WTC11 (cell line): ENCODE results near the gene GALNT12. TPM values are rescaled to one million over a fixed set of nuclear protein-coding genes. Genes with fewer than 3 reads are reported as not detected.

Experiments
- ATAC-seq: fragments of 200-7000 bp; cut with Tn5 transposase; 2 replicates; pipeline ENCODE4 v1.10.0; 2021; ENCODE audit warnings: mild to moderate bottlenecking, moderate library complexity
- CTCF ChIA-PET: fragments of 300-600 bp; sonication (Branson Sonifier 250); formaldehyde crosslinking; loops from one replicate; lab custom pipeline; 2021; ENCODE audit warnings: antibody characterized with exemption; lab: Charles Lee
- POLR2A ChIA-PET: fragments of 350-600 bp; sonication (Branson Sonifier 250); formaldehyde crosslinking; loops from one replicate; lab custom pipeline; 2021; ENCODE audit warnings: antibody characterized with exemption; lab: Charles Lee
- DNase-seq: peaks from one replicate; pipeline ENCODE4 v3.0.0; 2021; ENCODE audit warnings: low spot score
- H3K27ac Mint-ChIP-seq: 2 replicates; pipeline ENCODE4 v1.8.0; 2021; ENCODE audit warnings: mixed read lengths
- H3K27me3 Mint-ChIP-seq: 2 replicates; pipeline ENCODE4 v1.8.0; 2021; ENCODE audit warnings: low read depth, mild to moderate bottlenecking, moderate library complexity, mixed read lengths
- H3K36me3 Mint-ChIP-seq: 2 replicates; pipeline ENCODE4 v1.8.0; 2021; ENCODE audit warnings: mixed read lengths
- H3K4me1 Mint-ChIP-seq: 2 replicates; pipeline ENCODE4 v1.8.0; 2022; ENCODE audit warnings: mixed read lengths
- H3K4me3 Mint-ChIP-seq: 2 replicates; pipeline ENCODE4 v1.8.0; 2021; ENCODE audit warnings: mild to moderate bottlenecking, moderate library complexity, mixed read lengths
- H3K9me3 Mint-ChIP-seq: 2 replicates; pipeline ENCODE4 v1.8.0; 2021; ENCODE audit warnings: mixed read lengths
- EMX1 ChIP-seq: fragments of 250-450 bp; sonication (Bioruptor Pico); IDR thresholded peaks from 2 replicates; pipeline ENCODE4 v1.8.0; 2021; ENCODE audit warnings: mild to moderate bottlenecking
- FOXP1 ChIP-seq: sonication (generic); formaldehyde crosslinking; IDR thresholded peaks from 2 replicates; pipeline ENCODE4 v1.8.0; 2022; ENCODE audit warnings: missing genetic modification reagents, mild to moderate bottlenecking, moderate library complexity, borderline replicate concordance
- NFE2L1 ChIP-seq: sonication (generic); formaldehyde crosslinking; IDR thresholded peaks from 2 replicates; pipeline ENCODE4 v1.8.1; 2023; ENCODE audit warnings: missing genetic modification reagents
- SMAD3 ChIP-seq: sonication (generic); formaldehyde crosslinking; IDR thresholded peaks from 2 replicates; pipeline ENCODE4 v1.8.0; 2022; ENCODE audit warnings: missing genetic modification reagents, mild to moderate bottlenecking, borderline replicate concordance
- SMAD4 ChIP-seq: sonication (generic); formaldehyde crosslinking; IDR thresholded peaks from 2 replicates; pipeline ENCODE4 v1.8.0; 2022; ENCODE audit warnings: mild to moderate bottlenecking, missing genetic modification reagents
- ZNF317 ChIP-seq: sonication (generic); formaldehyde crosslinking; IDR thresholded peaks from 2 replicates; pipeline ENCODE4 v1.8.1; 2023; ENCODE audit warnings: low read depth, mild to moderate bottlenecking, moderate library complexity, missing genetic modification reagents, borderline replicate concordance
- total RNA-seq: library from RNA; stranded (reverse); gene quantifications from 3 replicates; pipeline ENCODE4 v1.2.3, GENCODE V29; 2021
- TF ChIP-seq, protein P1 (sequence below): sonication (generic); formaldehyde crosslinking; IDR thresholded peaks from 2 replicates; pipeline ENCODE4 v1.8.0; 2023; ENCODE audit warnings: missing genetic modification reagents, mild to moderate bottlenecking, borderline replicate concordance
- TF ChIP-seq, protein P2 (sequence below): sonication (generic); formaldehyde crosslinking; IDR thresholded peaks from 2 replicates; pipeline ENCODE4 v1.8.1; 2023; ENCODE audit warnings: mild to moderate bottlenecking, moderate library complexity, missing genetic modification reagents
- TF ChIP-seq, protein P3 (sequence below): fragments of 250-450 bp; sonication (Bioruptor Pico); conservative IDR thresholded peaks from 2 replicates; pipeline ENCODE4 v1.9.0; 2021; ENCODE audit warnings: mild to moderate bottlenecking
- TF ChIP-seq, protein P4 (sequence below): sonication (generic); formaldehyde crosslinking; IDR thresholded peaks from 2 replicates; pipeline ENCODE4 v1.8.0; 2022; ENCODE audit warnings: mild to moderate bottlenecking, missing genetic modification reagents
- TF ChIP-seq, protein P5 (sequence below): sonication (generic); formaldehyde crosslinking; IDR thresholded peaks from 2 replicates; pipeline ENCODE4 v1.8.1; 2022; ENCODE audit warnings: mild to moderate bottlenecking, moderate library complexity, missing genetic modification reagents
- TF ChIP-seq, protein P6 (sequence below): sonication (generic); formaldehyde crosslinking; IDR thresholded peaks from 2 replicates; pipeline ENCODE4 v1.8.1; 2023; ENCODE audit warnings: mild to moderate bottlenecking, missing genetic modification reagents

GALNT12 gene
- total RNA-seq, 1 experiment from 2014 or later = 19.3 TPM

DNA sequence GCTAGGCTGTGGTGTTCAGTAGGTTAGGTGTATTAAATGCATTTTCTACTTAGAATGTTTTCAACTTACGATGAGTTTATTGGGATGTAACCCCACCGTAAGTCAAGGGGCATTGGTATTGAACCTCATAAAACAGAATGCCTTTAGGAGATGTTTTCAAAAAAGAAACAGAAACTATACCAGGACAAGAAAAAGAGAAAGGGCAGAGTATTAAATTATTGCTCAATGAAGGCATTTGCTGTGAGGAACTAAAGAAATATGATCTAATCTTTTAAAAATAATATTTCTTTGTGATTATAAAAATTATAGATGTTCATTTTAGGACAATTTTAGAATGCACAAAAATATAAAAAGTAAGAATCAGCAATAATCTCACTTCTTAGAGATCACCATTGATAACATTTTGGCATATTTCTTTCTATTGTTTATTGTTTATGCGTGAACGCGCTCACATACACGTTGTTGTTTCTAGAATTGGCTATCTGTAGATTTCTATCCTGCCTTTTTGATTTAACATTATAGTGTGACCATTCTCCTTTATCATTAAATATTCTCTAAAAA, 8.0 kb downstream of the GALNT12 start (continued):
- TF ChIP-seq, protein P1, sequence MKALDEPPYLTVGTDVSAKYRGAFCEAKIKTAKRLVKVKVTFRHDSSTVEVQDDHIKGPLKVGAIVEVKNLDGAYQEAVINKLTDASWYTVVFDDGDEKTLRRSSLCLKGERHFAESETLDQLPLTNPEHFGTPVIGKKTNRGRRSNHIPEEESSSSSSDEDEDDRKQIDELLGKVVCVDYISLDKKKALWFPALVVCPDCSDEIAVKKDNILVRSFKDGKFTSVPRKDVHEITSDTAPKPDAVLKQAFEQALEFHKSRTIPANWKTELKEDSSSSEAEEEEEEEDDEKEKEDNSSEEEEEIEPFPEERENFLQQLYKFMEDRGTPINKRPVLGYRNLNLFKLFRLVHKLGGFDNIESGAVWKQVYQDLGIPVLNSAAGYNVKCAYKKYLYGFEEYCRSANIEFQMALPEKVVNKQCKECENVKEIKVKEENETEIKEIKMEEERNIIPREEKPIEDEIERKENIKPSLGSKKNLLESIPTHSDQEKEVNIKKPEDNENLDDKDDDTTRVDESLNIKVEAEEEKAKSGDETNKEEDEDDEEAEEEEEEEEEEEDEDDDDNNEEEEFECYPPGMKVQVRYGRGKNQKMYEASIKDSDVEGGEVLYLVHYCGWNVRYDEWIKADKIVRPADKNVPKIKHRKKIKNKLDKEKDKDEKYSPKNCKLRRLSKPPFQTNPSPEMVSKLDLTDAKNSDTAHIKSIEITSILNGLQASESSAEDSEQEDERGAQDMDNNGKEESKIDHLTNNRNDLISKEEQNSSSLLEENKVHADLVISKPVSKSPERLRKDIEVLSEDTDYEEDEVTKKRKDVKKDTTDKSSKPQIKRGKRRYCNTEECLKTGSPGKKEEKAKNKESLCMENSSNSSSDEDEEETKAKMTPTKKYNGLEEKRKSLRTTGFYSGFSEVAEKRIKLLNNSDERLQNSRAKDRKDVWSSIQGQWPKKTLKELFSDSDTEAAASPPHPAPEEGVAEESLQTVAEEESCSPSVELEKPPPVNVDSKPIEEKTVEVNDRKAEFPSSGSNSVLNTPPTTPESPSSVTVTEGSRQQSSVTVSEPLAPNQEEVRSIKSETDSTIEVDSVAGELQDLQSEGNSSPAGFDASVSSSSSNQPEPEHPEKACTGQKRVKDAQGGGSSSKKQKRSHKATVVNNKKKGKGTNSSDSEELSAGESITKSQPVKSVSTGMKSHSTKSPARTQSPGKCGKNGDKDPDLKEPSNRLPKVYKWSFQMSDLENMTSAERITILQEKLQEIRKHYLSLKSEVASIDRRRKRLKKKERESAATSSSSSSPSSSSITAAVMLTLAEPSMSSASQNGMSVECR (CRISPR knock-in tag) = no peak
- TF ChIP-seq NFE2L1 (CRISPR knock-in tag) (no peak), SMAD4 (CRISPR knock-in tag) (no peak)
- TF ChIP-seq, protein P2, sequence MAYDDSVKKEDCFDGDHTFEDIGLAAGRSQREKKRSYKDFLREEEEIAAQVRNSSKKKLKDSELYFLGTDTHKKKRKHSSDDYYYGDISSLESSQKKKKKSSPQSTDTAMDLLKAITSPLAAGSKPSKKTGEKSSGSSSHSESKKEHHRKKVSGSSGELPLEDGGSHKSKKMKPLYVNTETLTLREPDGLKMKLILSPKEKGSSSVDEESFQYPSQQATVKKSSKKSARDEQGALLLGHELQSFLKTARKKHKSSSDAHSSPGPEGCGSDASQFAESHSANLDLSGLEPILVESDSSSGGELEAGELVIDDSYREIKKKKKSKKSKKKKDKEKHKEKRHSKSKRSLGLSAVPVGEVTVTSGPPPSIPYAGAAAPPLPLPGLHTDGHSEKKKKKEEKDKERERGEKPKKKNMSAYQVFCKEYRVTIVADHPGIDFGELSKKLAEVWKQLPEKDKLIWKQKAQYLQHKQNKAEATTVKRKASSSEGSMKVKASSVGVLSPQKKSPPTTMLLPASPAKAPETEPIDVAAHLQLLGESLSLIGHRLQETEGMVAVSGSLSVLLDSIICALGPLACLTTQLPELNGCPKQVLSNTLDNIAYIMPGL (CRISPR knock-in tag) = no peak
- TF ChIP-seq, protein P3, sequence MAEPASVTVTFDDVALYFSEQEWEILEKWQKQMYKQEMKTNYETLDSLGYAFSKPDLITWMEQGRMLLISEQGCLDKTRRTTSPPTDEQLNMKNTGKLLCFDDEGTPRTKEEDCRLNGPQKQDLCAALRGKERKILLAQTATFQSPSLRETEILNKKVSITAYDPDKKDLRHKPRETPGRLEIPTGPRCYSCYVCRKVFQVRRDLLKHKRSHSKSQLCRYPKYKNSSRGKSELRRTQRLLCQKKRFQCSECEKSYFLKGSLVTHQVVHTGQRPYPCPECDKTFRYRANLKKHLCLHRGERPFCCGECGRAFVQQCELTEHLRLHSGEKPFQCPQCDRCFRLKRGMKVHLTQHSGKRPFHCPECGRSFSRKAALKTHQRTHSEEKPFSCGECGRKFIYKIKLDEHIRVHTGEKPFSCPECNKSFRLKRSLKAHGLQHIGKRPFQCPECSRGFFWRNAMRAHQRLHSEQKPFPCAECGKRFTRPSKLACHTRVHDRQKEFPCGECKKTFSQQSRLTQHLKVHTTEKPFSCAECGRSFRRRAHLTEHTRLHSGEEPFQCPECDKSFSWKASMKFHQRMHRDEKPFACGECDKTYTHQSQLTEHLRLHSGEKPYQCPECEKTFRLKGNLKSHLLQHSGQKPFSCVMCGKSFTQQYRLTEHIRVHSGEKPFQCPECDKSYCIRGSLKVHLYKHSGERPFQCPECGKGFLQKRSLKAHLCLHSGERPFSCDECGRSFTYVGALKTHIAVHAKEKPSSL = no peak

DNA sequence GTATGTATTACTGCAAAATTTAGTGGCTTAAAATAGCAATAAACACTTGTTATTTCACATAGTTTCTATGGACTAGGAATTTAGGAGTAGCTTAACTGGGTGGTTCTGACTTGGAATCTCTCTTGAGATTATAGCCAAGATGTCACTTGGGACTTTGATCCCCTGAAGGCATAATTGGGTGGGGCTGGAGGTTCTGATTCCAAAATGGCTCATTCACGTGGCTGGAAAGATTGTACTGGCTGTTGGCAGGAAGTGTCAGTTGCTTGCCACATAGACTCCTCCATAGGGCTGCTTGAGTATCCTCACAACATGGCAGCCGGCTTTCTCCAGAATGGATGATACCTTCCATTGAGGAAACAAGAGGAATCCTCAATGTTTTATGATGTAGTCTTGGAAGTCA, 11.3 kb downstream of the GALNT12 start:
- no peak overlapping the region for H3K27ac Mint-ChIP-seq
- H3K27me3 Mint-ChIP-seq = no peaks in the 10 kb centered on the region; the same call in 1 of the 2 replicates
- TF ChIP-seq, protein P4, sequence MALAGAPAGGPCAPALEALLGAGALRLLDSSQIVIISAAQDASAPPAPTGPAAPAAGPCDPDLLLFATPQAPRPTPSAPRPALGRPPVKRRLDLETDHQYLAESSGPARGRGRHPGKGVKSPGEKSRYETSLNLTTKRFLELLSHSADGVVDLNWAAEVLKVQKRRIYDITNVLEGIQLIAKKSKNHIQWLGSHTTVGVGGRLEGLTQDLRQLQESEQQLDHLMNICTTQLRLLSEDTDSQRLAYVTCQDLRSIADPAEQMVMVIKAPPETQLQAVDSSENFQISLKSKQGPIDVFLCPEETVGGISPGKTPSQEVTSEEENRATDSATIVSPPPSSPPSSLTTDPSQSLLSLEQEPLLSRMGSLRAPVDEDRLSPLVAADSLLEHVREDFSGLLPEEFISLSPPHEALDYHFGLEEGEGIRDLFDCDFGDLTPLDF (CRISPR knock-in tag) = no peak
- TF ChIP-seq SMAD3 (CRISPR knock-in tag) (no peak), ZNF317 (CRISPR knock-in tag) (no peak), FOXP1 (CRISPR knock-in tag) (no peak), EMX1 (no peak)
- TF ChIP-seq, protein P5, sequence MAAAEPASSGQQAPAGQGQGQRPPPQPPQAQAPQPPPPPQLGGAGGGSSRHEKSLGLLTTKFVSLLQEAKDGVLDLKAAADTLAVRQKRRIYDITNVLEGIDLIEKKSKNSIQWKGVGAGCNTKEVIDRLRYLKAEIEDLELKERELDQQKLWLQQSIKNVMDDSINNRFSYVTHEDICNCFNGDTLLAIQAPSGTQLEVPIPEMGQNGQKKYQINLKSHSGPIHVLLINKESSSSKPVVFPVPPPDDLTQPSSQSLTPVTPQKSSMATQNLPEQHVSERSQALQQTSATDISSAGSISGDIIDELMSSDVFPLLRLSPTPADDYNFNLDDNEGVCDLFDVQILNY (CRISPR knock-in tag) = no peak
- TF ChIP-seq, protein P6, sequence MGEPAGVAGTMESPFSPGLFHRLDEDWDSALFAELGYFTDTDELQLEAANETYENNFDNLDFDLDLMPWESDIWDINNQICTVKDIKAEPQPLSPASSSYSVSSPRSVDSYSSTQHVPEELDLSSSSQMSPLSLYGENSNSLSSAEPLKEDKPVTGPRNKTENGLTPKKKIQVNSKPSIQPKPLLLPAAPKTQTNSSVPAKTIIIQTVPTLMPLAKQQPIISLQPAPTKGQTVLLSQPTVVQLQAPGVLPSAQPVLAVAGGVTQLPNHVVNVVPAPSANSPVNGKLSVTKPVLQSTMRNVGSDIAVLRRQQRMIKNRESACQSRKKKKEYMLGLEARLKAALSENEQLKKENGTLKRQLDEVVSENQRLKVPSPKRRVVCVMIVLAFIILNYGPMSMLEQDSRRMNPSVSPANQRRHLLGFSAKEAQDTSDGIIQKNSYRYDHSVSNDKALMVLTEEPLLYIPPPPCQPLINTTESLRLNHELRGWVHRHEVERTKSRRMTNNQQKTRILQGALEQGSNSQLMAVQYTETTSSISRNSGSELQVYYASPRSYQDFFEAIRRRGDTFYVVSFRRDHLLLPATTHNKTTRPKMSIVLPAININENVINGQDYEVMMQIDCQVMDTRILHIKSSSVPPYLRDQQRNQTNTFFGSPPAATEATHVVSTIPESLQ (CRISPR knock-in tag) = no peak
- ATAC-seq = no peak
- DNase-seq = no peak
- ChIA-PET CTCF (no interaction called here), POLR2A (no interaction called here)
- H3K36me3 Mint-ChIP-seq = peaks cover 18% of the 10 kb centered on the region
- H3K4me3 Mint-ChIP-seq = no peak overlapping the region
- peaks cover 14% of the 10 kb centered on the region for H3K9me3 Mint-ChIP-seq
- H3K4me1 Mint-ChIP-seq = no peaks in the 10 kb centered on the region
